A673 (cell line): ENCODE results near the gene GPATCH3.

Experiments used
- CTCF ChIP-seq: fragments of 300-800, 200-600 bp; sonication (generic); conservative IDR thresholded peaks from 2 replicates; pipeline ENCODE4 v1.5.1; 2017; ENCODE audit warnings: low read depth, mild to moderate bottlenecking, antibody characterized with exemption, low read length, moderate library complexity, mixed read lengths
- EZH2 ChIP-seq: fragments of 200-600 bp; sonication (generic); IDR thresholded peaks from 2 replicates; pipeline ENCODE4 v1.6.1; 2017; ENCODE audit warnings: borderline replicate concordance, low read depth, mild to moderate bottlenecking, mixed read lengths, antibody characterized with exemption, low read length; ENCODE audit not compliant: poor library complexity, severe bottlenecking

- no peak for TF ChIP-seq EZH2
- TF ChIP-seq CTCF = no peak
These were observed 696 bp upstream of the GPATCH3 start for GRCh38 chr1:26900815-26901511.
